HepG2 (cell line): ENCODE results near the gene MLX. TPM values are rescaled to one million over a fixed set of nuclear protein-coding genes. Genes with fewer than 3 reads are reported as not detected.
A peak's percentile ranks its signal among the peaks of the same experiment; 100 is the strongest.

Experiments used
- HDAC2 ChIP-seq: sonication (generic); formaldehyde crosslinking; IDR thresholded peaks from 2 replicates; pipeline ENCODE4 v1.4.0; 2020; ENCODE audit warnings: missing genetic modification reagents
- HIVEP1 ChIP-seq: sonication (generic); formaldehyde crosslinking; IDR thresholded peaks from 2 replicates; pipeline ENCODE4 v1.4.0; 2020; ENCODE audit warnings: mild to moderate bottlenecking, missing genetic modification reagents
- KDM4B ChIP-seq: sonication (generic); formaldehyde crosslinking; IDR thresholded peaks from 2 replicates; pipeline ENCODE4 v1.4.0; 2020; ENCODE audit warnings: missing genetic modification reagents
- KLF15 ChIP-seq: sonication (generic); formaldehyde crosslinking; IDR thresholded peaks from 2 replicates; pipeline ENCODE4 v1.8.1; 2023; ENCODE audit warnings: borderline replicate concordance, mild to moderate bottlenecking, inconsistent platforms, missing genetic modification reagents, mixed read lengths
- MED1 ChIP-seq: sonication (generic); formaldehyde crosslinking; IDR thresholded peaks from 2 replicates; pipeline ENCODE4 v1.4.0; 2020; ENCODE audit warnings: missing genetic modification reagents
- NAIF1 ChIP-seq: sonication (generic); formaldehyde crosslinking; IDR thresholded peaks from 2 replicates; pipeline ENCODE4 v1.5.0; 2020; ENCODE audit warnings: mild to moderate bottlenecking, missing genetic modification reagents, borderline replicate concordance
- PCBP1 ChIP-seq: fragments of 200-400 bp; formaldehyde crosslinking; IDR thresholded peaks from 2 replicates; pipeline ENCODE4 v1.6.1; 2017; ENCODE audit warnings: mild to moderate bottlenecking, low read depth, low read length, borderline replicate concordance
- POLR2A ChIP-seq, 2 experiments: IDR thresholded peaks; 2 replicates each; pipeline ENCODE4 v1.6.1; 2011; ENCODE audit warnings: low read depth in 2 of 2, low read length in 2 of 2, mild to moderate bottlenecking in 1 of 2, moderate library complexity in 1 of 2; ENCODE audit not compliant: insufficient read depth in 1 of 2
- SIN3A ChIP-seq: IDR thresholded peaks from 2 replicates; pipeline ENCODE4 v1.6.1; 2011; ENCODE audit warnings: low read depth, mild to moderate bottlenecking, control low read depth, low read length, borderline replicate concordance
- SNAPC2 ChIP-seq: sonication (generic); formaldehyde crosslinking; IDR thresholded peaks from 2 replicates; pipeline ENCODE4 v1.8.1; 2022; ENCODE audit warnings: mild to moderate bottlenecking, missing genetic modification reagents
- SUZ12 ChIP-seq: fragments of 150-350 bp; IDR thresholded peaks from 2 replicates; pipeline ENCODE4 v1.6.1; 2014; ENCODE audit warnings: low read depth, low read length
- SYNCRIP ChIP-seq: fragments of 200-400 bp; formaldehyde crosslinking; IDR thresholded peaks from 2 replicates; pipeline ENCODE4 v1.6.1; 2018; ENCODE audit warnings: mild to moderate bottlenecking, low read depth, low read length; ENCODE audit not compliant: insufficient read depth
- XRCC5 ChIP-seq: fragments of 200-400 bp; formaldehyde crosslinking; optimal IDR thresholded peaks from 2 replicates; pipeline ENCODE3; 2017; ENCODE audit warnings: mild to moderate bottlenecking, low read length
- ZNF136 ChIP-seq: sonication (generic); formaldehyde crosslinking; IDR thresholded peaks from 2 replicates; pipeline ENCODE4 v1.8.1; 2022; ENCODE audit warnings: low read depth, mild to moderate bottlenecking, moderate library complexity, missing genetic modification reagents
- ZNF264 ChIP-seq: sonication (generic); formaldehyde crosslinking; IDR thresholded peaks from 2 replicates; pipeline ENCODE4 v1.4.0; 2020; ENCODE audit warnings: missing genetic modification reagents
- ZNF335 ChIP-seq: sonication (generic); formaldehyde crosslinking; IDR thresholded peaks from 2 replicates; pipeline ENCODE4 v1.4.0; 2020; ENCODE audit warnings: missing genetic modification reagents
- ZNF33B ChIP-seq: sonication (generic); formaldehyde crosslinking; IDR thresholded peaks from 2 replicates; pipeline ENCODE4 v1.5.1; 2020; ENCODE audit warnings: mild to moderate bottlenecking, missing genetic modification reagents
- ZNF7 ChIP-seq: IDR thresholded peaks from 2 replicates; pipeline ENCODE4 v1.6.1; 2016; ENCODE audit warnings: missing biosample characterization, missing genetic modification reagents
- ZNF772 ChIP-seq: sonication (generic); formaldehyde crosslinking; IDR thresholded peaks from 2 replicates; pipeline ENCODE4 v1.5.0; 2020; ENCODE audit warnings: mild to moderate bottlenecking, missing genetic modification reagents
- ZNF841 ChIP-seq: sonication (generic); formaldehyde crosslinking; IDR thresholded peaks from 2 replicates; pipeline ENCODE4 v1.8.1; 2023; ENCODE audit warnings: missing genetic modification reagents, borderline replicate concordance
- ZNF879 ChIP-seq: sonication (generic); formaldehyde crosslinking; IDR thresholded peaks from 2 replicates; pipeline ENCODE4 v1.8.1; 2023; ENCODE audit warnings: missing genetic modification reagents
- polyA plus RNA-seq, 8 experiments: library from polyadenylated mRNA; depleted of rRNA in 3 of 8; stranded (reverse) in 7 of 8; unstranded in 1 of 8; fragments of >200 nt; fragmentation: Illumina TruSeq in 4 of 8; extraction: Trizol in 4 of 8; gene quantifications; 2 replicates each; pipeline versions ENCODE4 v1.2.1 to v1.2.3, GENCODE V29; 2011 to 2016; ENCODE audit warnings: low read depth in 4 of 8, missing spikeins in 1 of 8, mixed read lengths in 1 of 8; ENCODE audit not compliant: insufficient read depth in 1 of 8
- total RNA-seq, 5 experiments: library from RNA; depleted of rRNA; stranded (reverse); fragments of >200 nt; fragmentation: Illumina TruSeq; extraction: Trizol; gene quantifications; 2 replicates each; pipeline ENCODE4 v1.2.3, GENCODE V29; 2016; ENCODE audit warnings: low read depth in 1 of 5
- TF ChIP-seq, protein P1 (sequence below): sonication (generic); formaldehyde crosslinking; IDR thresholded peaks from 2 replicates; pipeline ENCODE4 v1.8.1; 2023; ENCODE audit warnings: mild to moderate bottlenecking, missing genetic modification reagents, borderline replicate concordance
- TF ChIP-seq, protein P2 (sequence below): sonication (generic); formaldehyde crosslinking; IDR thresholded peaks from 2 replicates; pipeline ENCODE4 v1.5.0; 2020; ENCODE audit warnings: missing genetic modification reagents, mild to moderate bottlenecking, borderline replicate concordance
- TF ChIP-seq, protein P3 (sequence below), 2 experiments: sonication (generic) in 1 of 2; formaldehyde crosslinking in 1 of 2; IDR thresholded peaks; 2 replicates each; pipeline versions ENCODE4 v1.5.1 to v1.6.1; 2011 to 2020; ENCODE audit warnings: borderline replicate concordance in 1 of 2, low read depth in 1 of 2, low read length in 1 of 2, mild to moderate bottlenecking in 1 of 2, missing genetic modification reagents in 1 of 2, moderate library complexity in 1 of 2
- TF ChIP-seq, protein P4 (sequence below): sonication (generic); formaldehyde crosslinking; IDR thresholded peaks from 2 replicates; pipeline ENCODE4 v1.8.0; 2023; ENCODE audit warnings: mild to moderate bottlenecking, missing genetic modification reagents
- TF ChIP-seq, protein P5 (sequence below): sonication (generic); formaldehyde crosslinking; IDR thresholded peaks from 2 replicates; pipeline ENCODE4 v1.5.1; 2020; ENCODE audit warnings: missing genetic modification reagents, mild to moderate bottlenecking, borderline replicate concordance

The MLX gene
- total and polyA plus RNA-seq, 2 of the 13 experiments (the other 11 are each of a cell fraction or from before 2014, with no cell fraction given) = 38.9 to 74.4 TPM

DNA sequence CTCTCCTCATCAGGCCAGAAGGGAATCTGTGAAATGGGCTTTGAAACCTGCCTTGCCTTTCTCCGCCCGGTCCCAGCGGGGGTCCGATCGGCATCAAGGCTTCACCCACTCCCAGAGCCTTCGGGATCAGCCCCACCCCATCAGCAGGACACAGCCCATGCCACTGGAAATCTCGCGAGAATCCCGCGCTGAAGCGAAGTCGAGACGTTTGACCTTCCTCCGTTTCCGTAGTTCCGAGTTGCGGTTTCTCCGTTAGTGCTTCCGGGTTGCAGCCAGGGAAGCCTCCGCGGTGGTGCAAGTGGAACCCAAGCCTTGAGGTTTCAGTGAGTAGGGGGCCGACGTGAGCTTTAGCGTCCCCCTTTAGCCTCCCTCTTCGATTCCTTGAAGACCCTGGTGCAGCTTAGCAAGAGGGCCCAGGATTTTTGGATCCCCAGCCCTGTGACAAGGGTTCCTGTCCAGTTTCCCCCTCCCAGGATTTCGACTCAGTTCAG lies 5.0 kb upstream of the MLX start, which contains the start of gene COASY (continued):
- TF ChIP-seq SUZ12 (no peak), MED1 (peak; percentile 83), SYNCRIP (no peak), ZNF33B (CRISPR knock-in tag) (peak; percentile 18; the same call in 1 of the 2 replicates), SNAPC2 (CRISPR knock-in tag) (peak; percentile 24; the same call in 1 of the 2 replicates), HDAC2 (CRISPR knock-in tag) (peak; percentile 86), KLF15 (CRISPR knock-in tag) (no peak), ZNF264 (CRISPR knock-in tag) (peak; percentile 93), ZNF7 (no peak), SIN3A (peak; percentile 98), HIVEP1 (CRISPR knock-in tag) (no peak), ZNF772 (CRISPR knock-in tag) (peak; percentile 86; the same call in 1 of the 2 replicates), KDM4B (CRISPR knock-in tag) (peak; percentile 73; the same call in 1 of the 2 replicates), XRCC5 (peak; percentile 35), POLR2A (IDR thresholded peaks at IDR 0.05; ENCODE audit: insufficient read depth in 1 of 2, low read depth in 2 of 2, low read length in 2 of 2) (peak in 1 of 2 experiments; percentile 96; a peak in 2 of 4 replicates), NAIF1 (CRISPR knock-in tag) (peak; percentile 91), ZNF136 (CRISPR knock-in tag) (0 out of 2 replicates have a peak, but pooled peaks have one; percentile 51), ZNF841 (CRISPR knock-in tag) (no peak; the same call in 1 of the 2 replicates), PCBP1 (0 out of 2 replicates have a peak, but pooled peaks have one; percentile 39), ZNF335 (CRISPR knock-in tag) (no peak; the same call in none of the 2 replicates), ZNF879 (CRISPR knock-in tag) (0 out of 2 replicates have a peak, but pooled peaks have one; percentile 85)
- TF ChIP-seq, protein P1, sequence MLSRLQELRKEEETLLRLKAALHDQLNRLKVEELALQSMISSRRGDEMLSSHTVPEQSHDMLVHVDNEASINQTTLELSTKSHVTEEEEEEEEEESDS = no peak
- TF ChIP-seq, protein P2, sequence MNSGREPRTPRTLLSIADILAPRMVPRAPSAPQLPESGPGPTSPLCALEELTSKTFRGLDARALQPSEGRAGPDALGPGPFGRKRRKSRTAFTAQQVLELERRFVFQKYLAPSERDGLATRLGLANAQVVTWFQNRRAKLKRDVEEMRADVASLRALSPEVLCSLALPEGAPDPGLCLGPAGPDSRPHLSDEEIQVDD (CRISPR knock-in tag) = no peak
- TF ChIP-seq, protein P3, sequence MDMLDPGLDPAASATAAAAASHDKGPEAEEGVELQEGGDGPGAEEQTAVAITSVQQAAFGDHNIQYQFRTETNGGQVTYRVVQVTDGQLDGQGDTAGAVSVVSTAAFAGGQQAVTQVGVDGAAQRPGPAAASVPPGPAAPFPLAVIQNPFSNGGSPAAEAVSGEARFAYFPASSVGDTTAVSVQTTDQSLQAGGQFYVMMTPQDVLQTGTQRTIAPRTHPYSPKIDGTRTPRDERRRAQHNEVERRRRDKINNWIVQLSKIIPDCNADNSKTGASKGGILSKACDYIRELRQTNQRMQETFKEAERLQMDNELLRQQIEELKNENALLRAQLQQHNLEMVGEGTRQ (IDR thresholded peaks at IDR 0.05; ENCODE audit: low read depth, low read length) = 0 out of 2 replicates have a peak, but pooled peaks have one; percentile 3
- TF ChIP-seq, protein P3 (CRISPR knock-in tag; IDR thresholded peaks at IDR 0.05; ENCODE audit: borderline replicate concordance) = no peak; the same call in 1 of the 2 replicates
- TF ChIP-seq, protein P4, sequence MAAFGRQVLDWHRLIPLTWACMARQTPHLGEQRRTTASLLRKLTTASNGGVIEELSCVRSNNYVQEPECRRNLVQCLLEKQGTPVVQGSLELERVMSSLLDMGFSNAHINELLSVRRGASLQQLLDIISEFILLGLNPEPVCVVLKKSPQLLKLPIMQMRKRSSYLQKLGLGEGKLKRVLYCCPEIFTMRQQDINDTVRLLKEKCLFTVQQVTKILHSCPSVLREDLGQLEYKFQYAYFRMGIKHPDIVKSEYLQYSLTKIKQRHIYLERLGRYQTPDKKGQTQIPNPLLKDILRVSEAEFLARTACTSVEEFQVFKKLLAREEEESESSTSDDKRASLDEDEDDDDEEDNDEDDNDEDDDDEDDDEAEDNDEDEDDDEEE (CRISPR knock-in tag) = peak; percentile 48; the same call in 1 of the 2 replicates
- TF ChIP-seq, protein P5, sequence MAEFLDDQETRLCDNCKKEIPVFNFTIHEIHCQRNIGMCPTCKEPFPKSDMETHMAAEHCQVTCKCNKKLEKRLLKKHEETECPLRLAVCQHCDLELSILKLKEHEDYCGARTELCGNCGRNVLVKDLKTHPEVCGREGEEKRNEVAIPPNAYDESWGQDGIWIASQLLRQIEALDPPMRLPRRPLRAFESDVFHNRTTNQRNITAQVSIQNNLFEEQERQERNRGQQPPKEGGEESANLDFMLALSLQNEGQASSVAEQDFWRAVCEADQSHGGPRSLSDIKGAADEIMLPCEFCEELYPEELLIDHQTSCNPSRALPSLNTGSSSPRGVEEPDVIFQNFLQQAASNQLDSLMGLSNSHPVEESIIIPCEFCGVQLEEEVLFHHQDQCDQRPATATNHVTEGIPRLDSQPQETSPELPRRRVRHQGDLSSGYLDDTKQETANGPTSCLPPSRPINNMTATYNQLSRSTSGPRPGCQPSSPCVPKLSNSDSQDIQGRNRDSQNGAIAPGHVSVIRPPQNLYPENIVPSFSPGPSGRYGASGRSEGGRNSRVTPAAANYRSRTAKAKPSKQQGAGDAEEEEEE = peak; percentile 61; the same call in 1 of the 2 replicates
